GM18868 (cell line): ENCODE results near the gene LACRT.
"Not testable (repeated sequence)": the region's sequence is repeated elsewhere in the genome, so short reads cannot be mapped to it uniquely, and the experiment has no call there.

Experiments
- ATAC-seq: cut with Tn5 transposase; IDR thresholded peaks from one replicate; pipeline ENCODE4 v1.9.1; 2021; ENCODE audit warnings: mild to moderate bottlenecking, moderate library complexity; ENCODE audit not compliant: unreplicated experiment

The LACRT gene

DNA sequence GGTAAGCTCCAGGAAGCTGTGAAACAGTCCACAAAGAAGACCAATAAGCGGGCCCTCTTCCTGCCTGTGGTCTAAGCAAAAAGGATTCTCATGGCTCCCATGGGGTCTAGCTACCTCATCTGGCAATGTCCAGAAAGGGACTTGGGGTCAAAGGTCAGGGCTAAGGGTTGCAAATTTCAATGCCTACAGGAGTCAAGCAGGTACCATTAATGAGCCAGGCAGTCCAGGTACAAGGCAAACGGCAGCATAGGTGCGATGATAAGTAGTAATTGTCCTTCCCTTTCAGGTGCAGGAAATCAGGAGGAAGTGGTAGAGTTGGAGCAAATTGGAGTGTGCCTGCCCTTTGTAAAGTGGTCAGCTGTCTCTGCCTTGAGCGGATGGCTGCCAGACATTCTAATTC, 6.4 kb upstream of the LACRT start:
- no peak for ATAC-seq

DNA sequence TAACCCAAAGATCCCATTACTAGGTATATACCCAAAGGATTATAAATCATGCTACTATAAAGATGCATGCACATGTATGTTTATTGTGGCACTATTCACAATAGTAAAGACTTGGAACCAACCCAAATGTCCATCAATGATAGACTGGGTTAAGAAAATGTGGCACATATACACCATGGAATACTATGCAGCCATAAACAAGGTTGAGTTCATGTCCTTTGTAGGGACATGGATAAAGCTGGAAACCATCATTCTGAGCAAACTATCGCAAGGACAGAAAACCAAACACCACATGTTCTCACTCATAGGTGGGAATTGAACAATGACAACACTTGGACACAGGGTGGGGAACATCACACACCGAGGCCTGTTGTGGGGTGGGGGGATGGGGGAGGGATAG, 4.4 kb upstream of the LACRT start:
- ATAC-seq: not testable (repeated sequence)

DNA sequence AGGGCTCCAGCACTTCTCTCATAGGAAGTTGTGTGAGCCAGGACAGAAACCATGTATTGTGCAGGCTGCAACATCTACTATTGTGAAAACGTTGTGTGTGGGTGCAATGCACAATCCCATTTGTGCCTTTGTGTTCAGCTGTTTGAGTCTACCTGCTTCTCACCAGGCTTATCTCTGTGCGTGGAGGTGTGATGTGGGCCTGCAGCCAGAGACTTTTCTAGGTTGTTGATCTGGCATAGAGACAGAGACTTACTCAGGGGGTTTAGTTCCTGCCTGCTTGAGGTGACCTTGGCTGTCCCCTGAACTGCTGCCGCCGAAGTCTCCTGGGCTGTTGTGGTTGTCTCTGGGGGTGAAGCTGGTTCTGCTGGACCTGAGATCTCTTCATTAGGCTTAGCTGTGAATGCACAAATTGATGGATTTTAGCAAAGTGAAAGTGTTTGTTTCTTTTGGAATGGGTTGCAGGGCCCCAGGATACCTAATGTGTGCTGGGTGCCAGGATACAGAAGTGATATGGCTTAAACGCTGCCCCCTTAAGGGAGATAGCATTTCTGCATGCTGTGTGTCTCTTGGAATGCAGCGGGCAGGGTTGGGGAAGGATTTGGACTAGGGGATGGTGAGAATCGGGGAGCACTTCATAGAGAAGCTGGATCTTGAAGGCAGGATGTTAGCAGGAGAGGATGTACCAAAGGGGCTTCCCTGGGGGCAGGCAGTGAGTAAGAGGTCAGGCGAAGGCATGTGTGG, 2.5 kb downstream of the LACRT start:
- no peak for ATAC-seq

DNA sequence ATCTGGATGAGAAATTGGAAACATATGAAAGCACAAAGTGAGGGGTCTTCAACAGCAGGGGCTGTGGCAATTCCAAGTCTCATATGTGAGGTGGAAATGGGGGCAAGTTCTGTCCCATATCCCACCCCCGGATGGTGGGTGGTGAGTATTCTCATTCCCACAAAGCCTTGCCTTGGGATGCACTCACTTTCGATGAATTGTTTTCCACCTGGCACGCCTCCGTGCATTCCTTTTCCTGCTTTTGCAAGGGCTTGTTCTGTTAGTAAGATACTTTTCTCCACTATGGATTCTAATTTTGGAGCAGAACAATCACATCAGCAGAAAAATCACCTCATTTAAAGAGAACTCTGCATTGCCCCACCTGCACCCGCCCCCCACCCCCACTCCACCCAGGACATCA, 3.1 kb downstream of the LACRT start:
- no peak for ATAC-seq

DNA sequence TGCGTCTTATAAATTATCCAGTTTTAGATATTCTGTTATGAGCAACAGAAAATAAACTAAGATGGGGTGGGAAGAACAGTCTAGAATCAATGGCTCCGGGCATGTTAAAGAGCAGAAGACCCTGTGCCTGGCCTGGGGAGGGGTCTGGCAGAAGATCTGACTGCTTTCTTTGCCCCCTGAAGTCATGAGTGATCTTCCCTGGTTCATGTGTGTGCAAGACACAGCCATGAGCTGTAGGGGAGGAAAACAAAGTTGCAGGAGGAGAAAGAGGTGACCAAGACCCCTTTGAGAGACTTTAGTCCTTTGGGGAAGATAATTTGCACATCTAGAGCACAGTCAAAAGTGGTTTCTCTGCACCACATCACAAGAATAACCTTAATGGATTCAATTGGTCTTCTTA, 4.8 kb downstream of the LACRT start:
- no peak for ATAC-seq

DNA sequence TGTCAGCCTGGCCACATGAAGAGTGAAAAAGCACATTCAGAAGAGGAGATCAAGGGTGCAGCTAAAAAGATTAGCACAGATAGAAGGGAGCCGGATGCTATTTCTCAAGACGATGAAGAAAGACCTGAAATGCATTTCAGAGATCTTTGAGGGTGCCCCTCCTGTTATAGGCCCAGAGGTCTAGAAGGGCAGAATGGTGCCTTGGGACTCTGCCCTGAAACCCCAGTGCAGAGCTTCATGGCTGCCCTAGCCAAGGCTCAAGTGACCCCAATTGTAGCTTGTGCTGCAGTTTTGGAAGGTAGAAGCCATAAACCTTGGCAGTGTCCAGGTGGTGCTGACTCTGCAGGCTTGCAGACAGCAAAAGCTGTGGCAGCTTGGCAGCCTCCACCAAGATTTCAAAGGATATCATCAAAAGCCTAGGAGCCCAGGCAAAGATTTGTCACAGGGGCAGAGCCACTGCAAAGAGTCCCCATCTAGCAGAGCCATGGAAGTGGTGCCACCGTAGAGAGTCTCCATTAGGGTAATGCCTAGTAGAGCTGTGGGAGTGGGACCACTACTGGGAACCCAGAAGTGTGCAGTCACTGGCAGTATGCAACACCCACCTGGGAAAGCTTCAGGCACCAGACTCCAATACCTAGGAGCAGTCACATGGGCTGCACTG, 6.4 kb downstream of the LACRT start:
- ATAC-seq: no peak

DNA sequence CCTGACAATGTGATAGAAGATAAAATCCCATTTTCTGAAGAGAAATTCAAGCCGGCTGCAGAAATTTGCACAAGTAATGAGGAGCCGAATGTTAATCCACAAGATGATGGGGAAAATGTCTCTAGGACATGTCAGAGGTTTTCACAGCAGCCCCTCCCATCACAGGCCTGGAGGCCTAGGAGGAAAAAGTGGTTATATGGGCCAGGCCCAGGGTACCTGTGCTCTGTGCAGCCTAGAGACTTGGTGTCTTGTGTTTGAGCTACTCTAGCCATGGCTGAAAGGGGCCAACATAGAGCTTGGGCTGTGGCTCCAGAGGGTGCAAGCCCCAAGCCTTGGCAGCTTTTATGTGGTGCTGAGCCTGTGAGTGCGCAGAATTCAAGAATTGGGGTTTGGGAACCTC, 7.4 kb downstream of the LACRT start:
- no peak for ATAC-seq

DNA sequence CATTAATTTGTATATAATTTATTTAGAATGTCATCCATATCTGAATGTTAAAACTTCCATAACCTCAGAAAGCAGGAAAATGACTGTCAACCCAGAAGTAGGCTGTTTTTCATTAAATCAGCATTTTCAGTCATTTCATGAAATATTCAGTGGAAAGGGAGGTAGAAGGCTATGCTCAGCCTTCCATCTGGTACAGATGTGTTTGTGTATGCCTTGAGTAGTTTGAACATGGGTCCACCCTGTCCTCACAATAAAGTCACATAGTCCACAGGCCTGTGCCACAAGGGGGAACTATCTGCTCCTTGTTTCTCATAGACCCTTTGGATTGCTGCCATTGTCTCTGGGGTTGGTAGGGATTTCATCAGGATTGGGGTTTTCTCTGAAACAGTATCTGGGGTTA, 9.1 kb downstream of the LACRT start:
- ATAC-seq: no peak

DNA sequence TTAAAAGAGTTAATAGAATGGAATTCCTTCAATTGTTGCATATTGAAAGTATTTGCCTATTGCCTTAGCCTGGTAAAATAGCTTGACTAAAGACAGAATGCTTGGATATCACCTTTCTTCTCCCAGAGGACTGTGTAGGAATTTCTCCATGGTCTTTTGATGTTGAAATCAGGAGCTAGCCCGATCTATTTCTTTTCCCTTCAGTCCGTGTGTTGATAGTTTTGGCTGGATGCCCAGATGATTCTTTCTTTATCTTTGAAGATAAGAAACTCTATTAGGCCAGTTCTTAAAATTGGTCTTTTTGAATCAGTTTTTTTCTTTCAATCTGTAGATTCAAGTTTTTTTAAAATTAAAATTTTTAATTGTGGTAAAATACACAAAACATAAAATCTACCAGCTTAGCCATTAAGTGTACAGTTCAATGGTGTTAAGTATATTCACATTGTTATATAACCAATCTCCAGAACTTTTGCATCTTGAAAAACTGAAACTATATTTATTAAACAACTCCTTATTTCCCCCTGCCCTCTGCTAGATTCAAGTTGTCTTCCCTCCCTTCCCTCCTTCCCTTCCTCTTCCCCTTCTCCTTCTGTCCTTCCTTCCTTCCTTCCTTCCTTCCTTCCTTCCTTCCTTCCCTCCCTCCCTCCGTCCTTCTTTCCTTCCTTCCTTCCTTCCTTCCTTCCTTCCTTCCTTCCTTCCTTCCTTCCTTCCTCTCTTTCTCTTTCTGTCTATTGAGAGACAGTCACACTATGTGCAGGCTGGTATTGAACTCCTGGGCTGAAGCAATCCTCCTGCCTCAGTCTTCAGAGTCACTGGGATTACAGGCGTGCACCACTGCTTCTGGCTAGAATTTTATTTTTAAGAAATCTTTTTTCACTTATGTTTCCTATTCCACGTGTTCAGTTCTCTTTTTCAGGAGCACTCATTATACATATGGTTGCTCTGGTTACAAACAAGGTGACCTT, 10.1 kb downstream of the LACRT start:
- no peak for ATAC-seq

DNA sequence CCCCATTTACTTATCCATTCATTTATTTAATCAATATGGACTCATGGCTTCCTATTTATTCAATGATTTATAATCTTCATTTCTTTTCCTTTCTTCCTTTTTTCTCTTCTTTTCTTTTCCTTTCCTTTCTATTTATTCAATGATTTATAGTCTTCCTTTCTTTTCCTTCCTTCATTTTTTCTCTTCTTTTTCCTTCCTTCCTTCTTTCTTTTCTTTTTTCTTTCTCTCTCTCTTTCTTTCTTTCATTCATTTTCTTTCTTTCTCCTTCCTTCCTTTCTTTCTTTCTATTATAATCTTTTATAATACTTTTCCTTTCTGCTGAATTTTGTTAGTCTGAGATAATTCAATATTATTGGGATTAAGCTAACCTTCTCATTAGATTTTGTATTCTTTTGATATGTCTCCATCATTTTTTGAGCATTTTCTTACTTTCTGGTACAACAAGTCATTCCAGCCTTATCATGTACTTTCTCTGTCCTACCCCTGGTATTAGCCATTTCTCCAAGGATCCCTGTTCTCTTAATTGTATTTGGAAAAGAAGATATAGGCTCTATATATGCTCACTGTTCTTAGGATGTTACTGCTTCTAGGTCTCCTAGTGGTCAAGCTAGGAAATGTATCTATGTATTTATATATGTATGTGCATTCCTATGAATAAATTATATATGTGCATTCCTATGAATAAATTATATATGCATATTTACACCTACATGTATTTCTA, 12.1 kb downstream of the LACRT start:
- peak; percentile 52 for ATAC-seq

DNA sequence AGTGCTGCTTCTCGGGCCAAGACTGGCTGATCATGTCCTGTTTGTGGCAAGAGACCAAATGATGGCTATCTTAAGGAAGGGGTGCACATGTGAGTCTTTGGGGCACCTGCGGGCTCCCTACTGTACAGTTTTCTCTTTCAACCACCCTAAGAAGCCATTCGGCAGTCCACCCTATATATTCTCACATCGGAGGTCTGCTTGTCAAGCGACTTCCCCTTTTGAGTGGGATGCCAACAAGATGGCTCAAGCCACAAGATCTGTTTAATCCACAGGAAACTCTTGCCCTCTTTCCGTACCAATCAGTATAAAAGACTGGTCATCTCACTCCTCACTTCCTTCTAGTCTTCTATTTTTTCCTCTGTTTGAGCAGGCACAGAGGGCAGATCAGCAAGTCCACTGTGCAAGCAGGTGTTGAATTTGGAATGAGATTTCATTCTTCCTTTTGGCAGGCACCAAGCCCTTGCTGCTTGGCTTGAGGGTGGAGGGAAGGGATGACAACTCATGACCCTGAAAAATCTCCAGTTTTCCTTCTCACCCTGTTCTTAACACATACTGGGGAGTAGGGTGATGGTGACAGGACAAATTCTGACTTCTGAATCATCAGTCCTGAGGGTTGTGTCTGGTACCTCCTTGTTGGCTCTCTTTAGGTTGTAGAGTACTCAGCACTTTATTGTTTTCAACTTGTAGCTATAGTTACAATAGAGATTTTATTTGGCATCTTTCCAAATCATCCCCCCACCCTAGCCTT, 17.6 kb downstream of the LACRT start:
- no peak for ATAC-seq

DNA sequence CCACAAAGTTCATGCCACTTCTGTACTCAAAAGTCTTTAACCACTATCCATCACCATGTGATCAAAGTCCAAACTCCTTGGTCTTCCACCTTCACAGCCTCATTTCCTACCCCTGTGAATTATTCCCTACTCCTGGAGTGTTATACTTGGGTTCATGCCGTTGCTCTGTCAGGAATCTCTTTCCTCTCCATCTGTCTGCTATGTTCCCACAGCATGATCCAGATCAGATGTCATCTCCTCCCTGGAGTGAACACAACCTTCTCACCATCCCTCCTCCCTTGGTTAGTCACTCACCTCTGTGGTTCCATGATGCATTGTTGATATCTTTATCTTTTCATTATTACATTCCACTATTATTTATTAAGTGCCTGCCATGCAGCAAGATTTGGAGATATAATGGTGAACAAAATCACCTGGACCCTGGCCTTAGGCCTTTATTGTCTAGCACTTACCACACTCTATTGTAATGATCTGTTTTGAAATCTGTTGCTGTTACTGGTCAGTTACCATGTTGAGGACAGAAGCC, 22.4 kb downstream of the LACRT start:
- no peak for ATAC-seq

DNA sequence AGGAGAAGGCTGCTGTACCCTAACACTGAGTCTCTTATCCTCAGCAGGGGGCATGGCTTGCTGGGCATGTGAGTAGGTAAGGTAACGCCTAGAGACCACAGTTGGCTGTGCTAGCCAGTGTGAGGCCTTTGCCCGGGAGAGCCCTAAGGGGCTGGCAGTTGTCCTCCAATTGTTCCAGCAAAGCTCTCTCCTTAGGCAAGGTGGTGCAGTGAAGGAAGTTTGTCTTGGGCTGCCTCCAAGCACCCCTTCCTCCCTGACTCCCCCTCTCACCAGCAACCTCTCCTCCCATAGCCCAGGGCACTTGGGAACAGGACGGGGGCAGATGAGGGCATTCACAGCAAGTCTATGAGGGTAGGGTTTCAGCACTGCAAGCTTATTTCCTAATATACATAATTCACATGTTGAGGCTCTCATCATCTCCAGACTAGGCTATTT, 23.0 kb downstream of the LACRT start:
- ATAC-seq: no peak

DNA sequence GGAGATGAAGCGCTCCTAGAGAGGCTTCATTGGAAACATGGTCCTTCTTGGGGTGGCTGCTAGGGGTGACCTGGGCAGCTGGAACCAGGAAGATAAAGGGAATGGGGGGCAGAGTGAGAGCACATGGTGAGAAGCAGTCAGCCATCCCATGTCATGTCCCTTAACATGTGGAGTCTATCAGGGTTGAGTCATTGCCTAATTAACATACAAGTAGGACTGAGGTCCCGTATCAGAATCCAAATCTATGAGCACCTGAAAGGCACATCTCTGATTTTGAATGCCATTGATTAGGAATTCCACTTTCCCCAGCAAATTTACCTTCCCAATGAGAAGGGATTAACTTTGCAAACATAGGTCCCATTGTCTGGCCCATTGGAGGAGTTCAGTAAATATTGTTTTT, 25.9 kb downstream of the LACRT start:
- no peak for ATAC-seq

DNA sequence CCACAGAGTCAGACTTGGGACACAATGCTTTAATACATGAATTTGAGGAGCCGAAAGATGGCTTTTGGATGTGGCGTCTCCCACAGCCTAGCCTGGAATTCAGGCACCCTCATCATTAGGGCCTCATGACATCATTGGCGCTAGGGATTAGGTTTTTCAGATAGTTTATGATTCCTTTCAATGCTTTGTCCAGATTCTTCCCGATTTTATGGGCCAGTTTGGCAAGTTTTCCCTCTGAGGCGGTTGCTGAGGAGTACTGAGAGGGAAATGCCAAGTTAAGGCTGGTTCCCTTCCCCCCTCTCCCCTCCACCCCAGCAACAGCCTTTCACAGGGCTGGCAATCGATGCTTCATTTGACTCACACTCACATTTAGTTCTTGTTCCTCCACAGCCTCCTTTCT, 26.5 kb downstream of the LACRT start:
- no peak for ATAC-seq

DNA sequence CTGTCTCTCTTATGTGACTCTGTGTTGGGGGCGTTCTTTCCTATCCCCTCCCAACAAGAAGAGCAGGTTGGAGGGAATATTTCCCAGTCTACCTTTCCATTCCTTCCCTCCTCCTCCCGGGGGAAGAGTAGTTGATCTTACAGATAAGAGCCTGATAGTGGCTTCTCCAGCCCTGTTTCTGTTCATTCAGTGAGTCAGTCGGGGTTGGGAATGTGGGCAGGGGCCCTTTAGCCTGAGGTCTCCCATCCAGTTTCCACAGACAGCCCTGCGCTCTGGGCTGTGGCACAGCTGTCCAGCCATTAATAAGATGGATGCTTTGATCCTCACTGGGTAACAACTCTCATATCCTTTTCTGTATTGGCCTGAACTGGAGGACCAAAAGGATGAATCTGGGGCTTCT, 28.1 kb downstream of the LACRT start:
- no peak for ATAC-seq

DNA sequence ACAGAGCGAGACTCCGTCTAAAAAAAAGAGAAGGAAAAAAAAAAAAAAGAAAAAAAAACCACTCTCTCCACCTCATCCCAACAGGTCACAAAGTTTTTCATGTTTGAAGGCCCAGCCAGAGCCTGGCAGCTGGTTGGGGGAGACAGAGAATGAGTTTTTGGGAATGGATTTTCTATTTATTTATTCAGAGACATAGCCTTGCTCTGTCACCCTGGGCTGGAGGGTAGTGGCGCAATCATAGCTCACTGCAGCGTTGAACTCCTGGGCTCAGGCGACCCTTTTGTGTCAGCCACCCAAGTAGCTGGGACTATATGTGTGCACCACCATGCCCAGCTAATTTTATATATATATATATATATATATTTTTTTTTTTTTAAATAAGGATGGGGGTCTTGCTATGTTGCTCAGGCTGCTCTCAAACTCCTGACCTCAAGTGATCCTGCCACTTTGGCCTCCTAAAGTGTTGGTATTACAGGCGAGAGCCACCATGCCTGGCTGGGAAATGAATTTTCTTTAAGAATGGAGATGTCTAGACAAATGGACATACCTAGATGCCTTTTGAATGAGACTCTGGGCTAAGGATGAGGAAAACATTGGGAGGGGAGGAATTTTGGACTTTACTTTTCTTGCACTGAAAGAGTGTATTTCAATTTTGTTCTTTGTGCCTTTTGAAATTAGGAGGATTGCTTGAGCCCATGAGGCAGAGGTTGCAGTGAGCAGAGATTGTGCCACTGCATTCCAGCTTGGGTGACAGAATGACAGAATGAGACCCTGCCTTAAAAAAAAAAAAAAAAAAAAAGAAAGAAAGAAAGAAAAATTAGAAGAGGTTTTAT, 29.3 kb downstream of the LACRT start:
- no peak for ATAC-seq

DNA sequence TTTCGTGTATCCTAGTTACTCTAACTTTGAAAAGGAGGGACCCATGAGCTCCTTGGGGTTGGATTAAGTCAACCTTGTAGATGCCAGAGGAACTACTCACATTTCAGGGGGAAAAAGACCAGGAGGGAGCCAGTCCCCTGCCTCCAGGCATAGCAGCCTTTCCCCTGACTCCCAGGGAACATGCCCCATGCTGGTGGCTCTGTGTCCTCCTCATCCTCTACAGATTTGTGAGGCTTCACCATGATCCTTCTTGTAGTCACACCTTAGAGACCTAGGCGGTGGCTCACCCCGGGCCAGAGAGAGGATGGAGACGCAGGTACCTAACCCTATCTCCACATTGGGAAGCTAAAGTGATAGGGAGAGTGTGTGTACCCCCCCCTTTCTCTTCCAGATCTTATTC, 30.3 kb downstream of the LACRT start:
- no peak for ATAC-seq

DNA sequence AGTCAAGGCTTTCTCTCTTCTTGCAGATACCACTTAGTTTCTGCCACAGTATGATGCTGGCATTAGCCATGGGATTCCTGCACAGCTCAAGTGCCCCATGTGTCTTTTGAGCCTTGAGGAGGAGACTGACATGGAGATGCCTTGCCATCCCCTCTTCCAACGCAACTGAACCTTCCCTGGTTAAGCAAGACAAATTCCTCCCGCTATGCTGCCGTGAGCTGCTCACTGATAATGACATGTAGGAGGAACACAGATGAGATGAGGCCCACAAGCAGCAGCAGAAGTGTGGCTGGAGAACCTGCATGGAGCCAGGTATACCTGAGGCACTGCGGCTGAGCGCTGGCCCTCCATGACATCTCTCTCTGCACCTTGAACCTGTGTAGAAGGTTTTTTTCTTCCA, 30.8 kb downstream of the LACRT start:
- no peak for ATAC-seq
